ENCODE data around the gene CHRM5.

CHRM5 gene, protein sequence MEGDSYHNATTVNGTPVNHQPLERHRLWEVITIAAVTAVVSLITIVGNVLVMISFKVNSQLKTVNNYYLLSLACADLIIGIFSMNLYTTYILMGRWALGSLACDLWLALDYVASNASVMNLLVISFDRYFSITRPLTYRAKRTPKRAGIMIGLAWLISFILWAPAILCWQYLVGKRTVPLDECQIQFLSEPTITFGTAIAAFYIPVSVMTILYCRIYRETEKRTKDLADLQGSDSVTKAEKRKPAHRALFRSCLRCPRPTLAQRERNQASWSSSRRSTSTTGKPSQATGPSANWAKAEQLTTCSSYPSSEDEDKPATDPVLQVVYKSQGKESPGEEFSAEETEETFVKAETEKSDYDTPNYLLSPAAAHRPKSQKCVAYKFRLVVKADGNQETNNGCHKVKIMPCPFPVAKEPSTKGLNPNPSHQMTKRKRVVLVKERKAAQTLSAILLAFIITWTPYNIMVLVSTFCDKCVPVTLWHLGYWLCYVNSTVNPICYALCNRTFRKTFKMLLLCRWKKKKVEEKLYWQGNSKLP

DNA sequence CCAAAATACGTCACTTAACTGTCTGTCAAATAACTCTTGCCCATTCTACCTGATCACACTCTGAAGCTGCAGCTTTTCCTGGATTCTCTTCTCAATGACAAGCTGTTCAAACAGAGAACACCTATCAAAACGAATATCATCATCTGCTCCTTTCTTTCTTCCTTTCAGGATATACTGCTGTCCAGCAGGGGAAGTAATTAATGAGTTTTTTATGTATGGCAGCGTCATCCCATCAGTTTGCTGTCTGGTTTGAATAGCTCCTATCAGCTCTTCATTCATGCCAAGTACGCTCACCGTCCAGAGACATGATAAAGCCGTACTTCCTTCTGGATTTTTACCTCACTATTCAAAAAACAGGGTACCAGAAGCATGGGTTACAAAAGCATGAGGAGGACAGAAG lies at the start of gene CHRM5:
CHRM5 (plus strand) TSS at position 274 of the 400 bp plus-strand sequence. CDS start 94,221 bp downstream, outside the sequence.
- no peak for FAIRE-seq

DNA sequence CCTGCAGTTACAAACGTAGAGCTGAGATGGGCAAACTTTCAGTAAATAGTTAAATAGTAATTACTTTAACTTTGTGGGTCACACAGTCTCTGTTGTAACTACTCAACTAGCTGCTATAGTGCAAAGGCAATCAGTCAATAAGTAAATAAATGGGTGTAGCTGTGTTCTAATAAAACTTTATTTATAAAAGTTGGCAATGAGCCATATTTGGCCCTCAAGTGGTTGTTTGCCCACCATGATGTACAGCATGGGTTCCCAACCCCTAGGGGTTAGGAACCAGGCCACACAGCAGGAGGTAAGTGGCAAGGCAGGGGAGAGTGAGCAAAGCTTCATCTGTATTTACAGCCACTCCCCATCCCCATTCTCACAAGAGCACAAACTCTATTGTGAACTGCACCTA lies 44.9 kb upstream of the CHRM5 start:
- FAIRE-seq, result no peak

DNA sequence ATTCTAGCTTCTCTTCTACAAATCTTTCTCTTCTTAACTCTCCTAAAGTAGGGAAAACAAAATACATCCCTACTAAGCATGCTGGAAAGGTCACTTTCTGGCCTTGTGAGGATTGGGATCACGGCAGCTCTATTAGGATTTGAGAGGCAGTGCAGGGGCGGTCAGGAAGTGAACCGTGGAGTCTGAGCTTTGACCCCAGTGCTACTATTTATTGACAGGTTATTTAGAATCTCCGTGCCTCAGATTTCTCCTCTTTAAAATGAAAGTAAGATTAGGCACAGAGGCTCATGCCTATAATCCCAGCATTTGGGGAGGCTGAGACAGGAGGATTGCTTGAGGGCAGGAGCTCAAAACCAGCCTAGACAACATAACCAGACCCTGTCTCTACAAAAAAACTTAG lies 42.0 kb upstream of the CHRM5 start:
- no peak for FAIRE-seq

DNA sequence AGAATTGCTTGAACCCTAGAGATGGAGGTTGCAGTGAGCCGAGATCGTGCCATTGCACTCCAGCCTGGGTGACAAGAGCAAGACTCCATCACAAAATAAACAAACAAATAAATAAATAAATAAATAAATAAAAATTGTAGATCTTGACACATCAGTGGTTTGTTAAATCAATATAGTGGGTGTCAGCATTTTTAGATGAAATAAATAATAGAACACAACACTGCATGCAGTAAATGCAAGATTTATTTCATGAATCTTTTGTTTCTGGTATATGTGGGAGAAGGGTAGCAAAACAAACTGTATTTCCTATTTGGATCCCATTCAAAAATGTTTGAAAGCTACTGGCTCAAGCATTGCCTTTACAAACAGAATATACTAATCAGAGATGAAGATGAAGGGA lies 35.6 kb upstream of the CHRM5 start:
- no peak for FAIRE-seq

DNA sequence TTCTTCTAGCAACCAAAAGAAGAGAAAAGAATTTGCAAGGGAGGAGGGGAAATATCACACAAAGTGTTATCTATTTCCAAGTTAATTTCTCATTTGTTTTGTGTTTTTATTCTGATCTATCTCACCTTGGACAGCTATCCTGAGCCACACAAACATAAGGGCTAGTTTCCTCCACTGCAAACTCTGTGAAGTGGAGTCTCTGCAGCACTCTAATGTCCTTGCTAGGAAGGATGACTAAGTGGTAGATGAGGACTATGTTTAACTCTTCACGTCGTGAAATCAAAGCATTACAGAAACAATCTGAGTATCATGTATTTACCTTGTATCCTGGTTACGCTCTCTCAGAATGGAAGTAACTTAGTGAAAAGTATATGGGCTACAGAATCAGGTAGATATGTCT lies 33.9 kb upstream of the CHRM5 start:
- FAIRE-seq, result no peak

DNA sequence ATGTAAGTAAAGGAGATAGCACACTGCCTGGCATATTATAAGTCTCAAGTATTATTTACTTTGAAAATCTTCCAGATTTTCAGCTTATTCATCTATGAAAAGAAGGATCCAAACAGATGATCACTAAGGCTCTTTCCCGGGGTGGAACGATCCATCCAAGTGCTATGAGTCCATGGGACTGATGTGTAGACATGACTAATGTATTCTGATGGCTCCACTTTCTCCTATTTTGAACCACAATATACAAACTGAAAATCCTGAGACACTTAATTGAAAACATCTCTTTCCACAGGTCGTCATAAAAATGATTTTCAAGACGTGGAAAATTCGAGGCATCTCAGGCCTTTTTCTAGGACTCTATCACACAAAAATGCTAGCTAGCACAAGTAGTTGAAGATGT lies 33.4 kb upstream of the CHRM5 start:
- no peak for FAIRE-seq

DNA sequence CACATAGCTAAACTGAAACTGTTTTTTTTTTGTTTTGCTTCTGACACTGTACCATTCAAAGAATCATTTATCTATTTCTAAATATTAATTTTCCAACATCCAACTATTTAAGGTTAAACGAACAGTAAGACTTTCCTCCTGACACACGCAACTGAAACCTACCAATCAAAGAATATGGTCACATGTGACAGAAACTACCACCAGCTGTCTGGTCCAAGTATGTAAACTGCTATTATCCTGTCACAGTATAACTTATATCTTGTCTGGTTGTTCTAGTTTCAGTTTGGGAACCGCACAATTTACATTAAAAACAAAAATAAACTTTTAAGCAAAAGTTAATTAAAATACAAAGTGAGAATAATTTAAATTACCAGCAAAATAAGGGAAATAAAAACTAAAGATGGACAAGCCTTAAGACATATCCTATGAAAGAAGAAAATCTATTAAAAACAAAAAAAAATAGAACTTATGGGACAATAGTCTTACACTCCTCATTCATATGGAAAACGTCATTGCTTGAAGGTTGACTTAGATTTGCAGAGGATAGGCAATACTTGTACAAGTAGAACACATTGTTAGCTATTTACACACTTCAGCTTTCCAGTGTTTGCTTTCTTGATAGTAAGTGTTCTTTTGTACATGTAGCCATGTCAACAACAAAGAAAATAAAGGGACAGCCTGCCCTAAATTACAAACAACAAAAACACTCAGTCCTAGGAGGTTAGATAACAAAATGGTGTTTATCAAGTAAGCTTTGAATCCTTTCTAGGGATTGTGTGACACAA lies 26.8 kb upstream of the CHRM5 start:
- FAIRE-seq, result no peak

DNA sequence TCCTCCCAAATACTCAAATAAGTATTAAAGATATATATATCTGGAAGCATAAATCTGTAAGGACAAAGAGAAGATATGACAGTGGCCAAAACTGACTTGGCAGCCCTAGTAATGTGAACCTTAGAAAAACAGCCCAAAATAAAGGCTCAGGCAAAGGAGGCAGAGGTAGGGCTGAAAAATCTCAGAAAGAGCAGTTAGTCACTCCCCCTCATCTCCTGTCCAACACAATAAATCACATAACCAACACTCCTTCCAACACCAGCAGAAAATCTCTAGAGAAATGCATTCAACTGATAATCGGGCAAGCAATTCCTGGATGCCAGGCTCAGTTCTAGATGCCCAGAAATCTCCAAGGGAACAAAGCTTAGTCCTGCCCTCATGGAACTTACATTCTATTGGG lies 22.1 kb upstream of the CHRM5 start:
- FAIRE-seq, result no peak

DNA sequence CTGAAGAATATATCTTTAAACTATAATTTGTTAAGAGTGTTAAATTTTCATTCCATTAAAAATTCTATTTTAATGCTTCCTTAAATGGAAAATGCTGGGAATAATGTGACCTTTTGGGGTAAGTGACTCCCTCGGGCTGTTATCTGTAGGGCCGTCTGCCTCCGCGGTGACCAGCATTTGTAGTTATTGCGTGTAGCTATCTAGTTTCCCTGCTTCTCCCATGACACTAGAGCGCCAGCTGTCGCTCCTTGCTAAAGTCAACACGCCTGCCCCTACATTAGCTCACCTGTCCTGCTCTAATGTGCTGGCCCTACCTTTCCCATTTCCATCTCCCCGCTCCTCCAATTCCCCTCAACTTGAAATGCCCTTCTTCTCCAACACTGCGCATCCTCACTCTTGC lies 12.4 kb upstream of the CHRM5 start:
- no peak for FAIRE-seq

DNA sequence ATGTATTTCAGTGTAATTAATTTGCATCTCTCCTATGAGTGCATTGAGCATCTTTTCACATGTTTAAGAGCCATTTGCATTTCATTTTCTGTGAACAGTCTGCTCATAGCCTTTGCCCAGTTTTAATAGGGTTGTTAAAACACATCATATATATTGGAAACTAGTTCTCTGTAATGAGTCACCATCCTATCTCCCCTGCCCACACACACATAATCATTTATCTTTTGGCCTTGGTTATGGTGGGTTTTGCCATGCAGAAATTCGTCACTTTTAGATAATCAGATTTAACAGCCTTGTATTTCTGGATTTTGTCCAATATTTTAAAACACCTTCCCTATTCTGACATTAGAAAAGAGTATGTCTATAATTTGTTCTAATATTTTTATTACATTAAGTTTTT lies 11.9 kb upstream of the CHRM5 start:
- no peak for FAIRE-seq

DNA sequence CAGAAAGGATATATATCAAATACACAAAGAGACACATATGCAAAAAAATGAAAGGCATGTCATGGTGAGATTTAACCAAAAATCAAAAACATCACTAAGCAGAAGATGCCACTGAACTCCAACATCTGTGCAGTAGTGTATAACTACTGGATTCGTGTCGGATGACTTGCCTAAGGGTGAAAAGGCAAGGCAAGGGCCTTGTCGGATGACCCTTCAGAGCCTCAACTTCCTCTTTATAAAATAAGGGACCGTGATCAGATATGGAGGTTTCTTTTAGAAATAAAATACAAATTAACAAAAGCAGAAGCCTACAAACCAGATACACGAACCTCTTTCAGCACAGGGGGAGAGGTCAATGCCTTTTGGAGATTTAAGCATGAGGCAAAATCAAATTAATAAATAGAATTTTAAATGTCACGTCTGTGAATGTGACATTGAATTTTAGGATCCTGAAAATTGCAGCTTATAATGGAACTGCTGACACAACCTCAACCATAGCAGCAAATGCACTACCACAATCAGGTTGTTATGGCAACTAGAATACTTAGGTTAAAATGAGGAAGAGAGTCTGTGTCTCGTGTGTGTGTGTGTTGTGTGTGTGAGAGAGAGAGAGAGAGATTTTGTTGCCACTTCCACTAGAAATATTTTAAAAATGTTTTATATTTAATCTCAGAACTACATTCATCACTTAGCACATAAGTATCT lies 8.3 kb upstream of the CHRM5 start:
- no peak for FAIRE-seq

DNA sequence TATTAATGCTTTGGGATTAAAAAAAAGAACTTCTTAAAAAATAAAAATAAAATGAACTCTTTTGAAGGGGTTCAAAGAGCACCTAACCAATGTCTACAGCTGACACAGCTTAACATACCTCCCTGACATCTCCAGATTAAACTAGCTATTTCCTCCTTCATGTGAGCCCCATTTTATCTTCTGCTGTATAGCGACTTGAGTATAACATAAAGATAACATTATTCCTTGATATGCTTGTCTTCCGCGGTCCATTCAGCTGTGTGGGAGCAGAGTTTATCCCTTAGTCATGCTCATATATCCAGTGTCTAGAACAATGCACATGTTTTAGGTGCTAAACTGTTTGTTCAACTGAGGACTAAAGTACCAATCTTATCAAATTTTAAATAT lies 7.8 kb upstream of the CHRM5 start:
- FAIRE-seq, result no peak

DNA sequence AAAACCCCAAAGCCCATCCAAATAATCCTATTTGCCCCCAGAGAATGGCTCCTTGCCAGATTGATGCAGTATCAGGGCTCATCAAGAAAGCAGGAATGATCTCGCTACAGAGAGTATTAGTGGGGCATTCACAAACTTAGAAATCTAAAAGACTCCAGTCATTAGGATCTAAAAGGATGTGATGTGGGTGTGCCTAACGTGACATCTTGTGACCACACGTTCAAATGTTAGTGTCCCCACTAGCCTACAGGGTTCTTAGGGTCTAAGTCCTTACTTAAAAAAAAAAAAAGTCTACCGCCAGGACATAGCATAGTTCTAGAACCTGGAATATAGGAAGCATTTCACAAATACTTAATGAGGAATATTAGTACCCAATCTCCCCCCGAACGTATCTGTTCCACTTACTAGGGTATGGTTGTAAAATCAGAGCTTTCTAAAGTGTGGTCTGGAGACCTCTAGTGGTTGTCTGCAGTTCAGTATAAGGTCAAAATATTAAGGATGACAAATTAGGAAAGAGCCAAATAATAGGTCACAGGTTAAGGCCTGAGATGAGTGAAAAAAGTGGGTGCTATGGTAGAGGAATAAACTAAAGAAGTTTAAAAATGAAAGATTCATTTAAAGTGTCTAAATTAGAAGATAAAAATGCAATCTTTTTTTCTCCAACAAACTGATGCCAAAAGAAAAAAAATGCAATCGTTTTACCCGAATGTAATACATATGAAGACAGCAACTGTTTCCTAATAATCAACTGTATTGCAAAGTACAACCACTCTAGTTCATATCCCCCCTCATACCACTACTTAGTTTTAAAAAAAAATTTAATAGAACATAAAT lies 4.2 kb upstream of the CHRM5 start:
- no peak for FAIRE-seq

DNA sequence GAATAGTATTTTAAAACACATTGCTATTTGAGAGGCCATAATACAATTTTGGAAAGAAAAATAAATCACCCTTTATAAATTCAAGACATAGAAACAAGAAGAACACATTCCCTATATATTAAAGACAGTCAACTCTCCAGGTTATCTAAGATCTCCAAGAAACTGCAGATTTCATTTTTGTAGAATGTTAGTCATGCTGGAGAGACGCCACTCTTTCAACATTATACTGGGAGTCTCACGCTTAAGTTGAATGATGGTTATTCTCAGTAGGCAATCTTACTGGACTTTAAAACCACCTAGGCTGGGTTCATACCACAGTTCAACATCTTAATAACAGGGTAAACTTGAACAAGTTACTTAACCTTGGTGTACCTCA lies 3.6 kb upstream of the CHRM5 start:
- FAIRE-seq, result no peak

DNA sequence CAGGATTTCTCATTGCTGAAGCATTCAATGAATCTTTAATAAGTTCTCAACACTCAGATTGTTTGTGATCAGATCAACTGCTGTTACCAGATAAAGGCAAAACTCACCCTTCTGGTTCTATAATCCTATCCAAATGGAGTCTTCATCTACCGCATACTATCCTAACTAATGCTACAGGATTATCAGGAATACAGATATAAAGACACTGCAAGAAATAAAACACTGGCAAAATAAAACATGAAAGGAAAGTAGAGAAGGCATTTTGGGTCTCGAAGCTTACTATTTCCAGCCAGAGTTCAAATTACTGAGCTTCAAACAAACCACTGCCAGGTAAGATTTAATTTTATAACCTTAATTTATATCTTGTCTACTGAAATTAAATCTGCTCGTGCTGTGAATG lies 524 bp downstream of the CHRM5 start:
- no peak for FAIRE-seq

DNA sequence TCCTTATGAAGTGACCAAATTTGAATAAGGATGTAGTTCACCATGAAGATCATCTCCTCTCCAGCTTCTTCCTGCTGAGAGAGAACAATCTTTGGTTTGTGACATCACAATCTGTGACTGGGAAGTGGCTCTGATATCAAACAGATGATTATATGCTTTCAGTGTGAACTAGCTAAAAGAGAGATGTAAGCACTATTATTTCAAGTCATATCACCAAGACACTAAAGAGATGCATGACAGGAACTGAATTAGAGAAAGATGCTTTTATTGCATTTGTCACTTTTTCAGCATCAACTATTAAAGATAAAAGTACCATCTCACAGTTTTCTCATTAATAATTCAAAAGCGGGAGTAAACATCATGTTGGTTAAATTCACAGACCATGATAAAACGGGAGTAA lies 3.5 kb downstream of the CHRM5 start:
- FAIRE-seq, result no peak

DNA sequence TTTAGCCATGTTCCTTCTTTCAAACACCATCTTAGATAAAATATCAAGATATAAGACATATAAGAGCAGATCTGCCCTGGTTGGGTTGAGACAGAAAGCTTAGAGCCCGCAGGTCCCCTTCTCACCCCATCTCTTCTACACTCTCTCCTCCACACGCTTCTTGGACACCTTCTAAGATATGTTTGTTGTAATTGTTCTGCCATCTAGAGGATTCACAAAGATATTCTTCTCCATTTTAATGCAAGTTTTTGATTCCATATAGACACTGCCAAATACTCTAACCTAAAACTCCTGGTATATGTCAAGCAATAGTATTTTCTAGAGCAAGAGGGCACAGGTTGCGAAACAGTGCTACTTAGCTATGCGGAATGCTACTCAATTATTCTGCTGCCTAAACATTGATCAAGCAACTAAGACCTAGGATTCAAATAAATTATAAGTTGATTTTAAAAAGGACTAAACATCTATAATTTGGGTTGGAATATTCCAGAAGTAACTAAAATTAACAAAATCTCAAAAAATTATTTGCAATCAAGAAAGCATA lies 6.8 kb downstream of the CHRM5 start:
- FAIRE-seq, result no peak

DNA sequence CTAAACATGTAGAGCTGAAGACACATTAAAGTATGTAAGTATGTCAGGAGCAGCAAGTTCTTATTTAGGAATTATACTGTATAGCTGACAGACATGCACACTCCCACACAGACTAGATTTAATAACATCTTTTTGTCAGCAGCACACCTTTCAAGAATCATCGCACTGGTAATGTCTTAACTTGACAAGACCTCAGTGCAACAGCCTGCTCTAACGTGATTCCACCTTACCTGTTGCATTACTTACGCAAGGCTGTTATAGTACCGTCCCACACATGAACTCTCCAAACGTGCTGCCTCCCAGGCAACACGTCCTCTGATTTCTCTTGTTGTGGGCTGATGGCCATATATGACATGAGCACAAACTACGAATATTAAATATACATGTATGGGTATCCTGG lies 11.9 kb downstream of the CHRM5 start:
- FAIRE-seq, result no peak

DNA sequence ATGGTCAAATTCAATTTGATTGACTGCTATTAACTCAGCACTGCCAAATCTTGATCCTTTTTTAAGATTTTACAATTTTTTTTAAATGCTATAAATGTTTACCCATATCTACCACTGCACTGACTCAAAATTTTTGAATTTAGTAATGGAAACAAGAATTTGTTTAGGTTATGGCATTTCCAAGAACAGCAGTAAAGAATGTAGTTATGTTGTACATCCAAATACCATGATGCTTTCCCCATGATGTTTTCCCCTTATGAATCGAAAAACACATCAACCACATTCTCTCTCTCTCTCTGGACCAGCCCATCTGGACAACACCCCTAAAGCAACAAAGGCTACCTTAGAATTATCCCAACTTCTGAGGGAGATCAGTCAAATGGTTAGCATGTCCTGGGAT lies 14.2 kb downstream of the CHRM5 start:
- FAIRE-seq, result no peak

DNA sequence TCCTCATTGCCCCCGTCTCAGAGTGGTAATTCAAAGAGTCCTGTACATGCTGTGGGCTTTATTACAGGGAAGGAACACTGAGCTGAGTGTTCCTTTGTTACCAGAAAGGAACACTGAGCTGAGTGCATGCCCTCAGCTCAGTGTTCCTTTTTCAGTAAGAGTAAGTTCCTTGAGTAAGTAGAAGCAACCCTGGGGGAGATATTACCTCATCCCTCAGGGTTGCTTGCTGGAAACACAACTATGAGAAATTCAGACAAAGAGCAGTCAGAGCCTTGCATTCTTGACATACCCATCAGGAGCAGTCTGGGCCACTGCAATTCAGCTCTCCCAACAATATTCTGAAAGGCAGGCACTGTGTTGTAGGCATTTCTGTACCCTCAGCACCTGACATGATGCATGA lies 17.0 kb downstream of the CHRM5 start:
- no peak for FAIRE-seq

DNA sequence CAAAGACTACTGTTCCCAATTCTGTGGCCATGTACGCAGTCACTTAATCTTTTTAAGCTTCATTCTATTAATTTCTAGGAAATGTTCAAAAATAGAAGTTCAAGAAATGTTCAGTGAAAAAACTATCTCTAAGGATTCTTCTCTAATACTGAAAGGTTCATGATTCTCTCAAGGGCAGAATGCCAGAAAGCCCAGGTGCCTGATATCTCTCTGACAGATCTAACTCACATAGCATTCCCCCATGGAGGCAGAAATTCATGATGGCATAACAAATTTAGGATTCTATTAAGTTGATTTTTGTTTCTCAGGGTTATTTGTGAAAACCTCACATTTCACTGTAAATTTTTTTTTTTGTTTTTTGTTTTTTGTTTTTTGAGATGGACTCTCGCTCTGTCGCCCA lies 17.5 kb downstream of the CHRM5 start:
- FAIRE-seq, result no peak

DNA sequence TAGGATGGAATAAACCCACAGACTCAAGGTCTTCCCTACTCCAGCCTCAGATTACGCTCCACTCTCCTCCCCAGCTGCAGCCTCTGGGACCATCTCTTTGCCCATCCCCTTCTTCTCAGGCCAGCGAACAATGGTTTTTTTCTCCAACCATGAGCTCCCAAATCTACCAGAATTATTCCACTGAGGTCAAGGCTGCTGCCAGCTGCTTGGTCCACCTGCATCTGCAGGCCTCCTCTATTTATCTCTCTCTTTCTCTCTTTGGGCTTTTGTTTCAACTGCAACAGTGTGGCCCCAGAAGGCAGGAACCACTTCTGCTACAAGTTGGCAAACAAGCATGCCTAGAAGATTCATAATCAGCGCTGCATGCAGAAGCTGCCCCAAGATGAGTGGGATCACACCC lies 19.1 kb downstream of the CHRM5 start:
- no peak for FAIRE-seq

All from colon (tissue), 2 donors.